Thyroid gland (tissue), 4 donors: ENCODE measurements around the gene FAM181B.

Source experiments
- CTCF ChIP-seq, 6 experiments: fragments of 200-600 bp in 3 of 6; fragments of 450-650 bp in 3 of 6; sonication (generic) in 3 of 6; IDR thresholded peaks; one replicate each; pipeline ENCODE4 v1.5.1; 2016 to 2019; ENCODE audit warnings: antibody characterized with exemption in 6 of 6, mild to moderate bottlenecking in 2 of 6, inconsistent platforms in 1 of 6, moderate library complexity in 1 of 6
- POLR2A ChIP-seq, 2 donors: fragments of 450-650 bp; IDR thresholded peaks; one replicate each; pipeline ENCODE4 v1.6.1; 2017; ENCODE audit warnings: antibody characterized with exemption in 2 of 2, mild to moderate bottlenecking in 2 of 2, moderate library complexity in 1 of 2

DNA sequence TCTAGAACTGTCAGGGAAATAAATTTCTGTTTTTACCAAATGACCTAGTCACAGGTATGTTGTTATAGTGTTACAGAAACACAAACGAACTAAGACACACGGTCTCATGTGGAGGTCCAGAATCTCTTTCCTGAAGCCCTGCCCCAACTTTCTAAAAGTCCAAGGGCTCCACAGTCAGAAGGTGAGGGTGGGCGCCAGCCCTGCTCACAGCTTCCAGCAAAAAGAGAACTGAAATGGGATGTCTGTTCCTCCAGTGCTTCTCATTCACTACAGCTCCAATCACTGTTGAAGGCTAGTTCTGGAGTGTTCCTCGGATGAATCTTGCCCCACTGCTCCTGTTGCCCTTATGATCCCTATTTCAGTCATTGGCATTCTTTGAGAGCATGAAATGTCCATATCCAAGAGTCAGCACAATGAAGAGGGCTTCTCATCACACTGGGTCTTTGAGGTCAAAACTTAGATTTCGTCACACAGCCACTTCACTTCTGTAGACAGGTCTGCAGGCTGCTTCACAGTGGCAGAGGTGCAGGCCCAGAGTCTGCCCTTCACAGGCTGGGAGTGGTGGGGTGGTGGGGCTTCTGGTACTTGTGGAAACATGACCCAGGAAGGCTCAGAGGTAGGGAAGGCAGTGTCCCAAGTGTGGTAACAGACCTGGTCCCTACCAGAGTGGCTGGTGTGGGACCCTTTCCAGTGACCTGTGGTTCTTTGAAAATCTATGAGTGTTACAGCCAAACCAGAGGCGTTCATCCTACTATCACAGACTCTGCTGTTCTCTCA, 34.9 kb downstream of the FAM181B start:
- no peak for TF ChIP-seq CTCF (IDR thresholded peaks at IDR 0.05)
- no peak for TF ChIP-seq POLR2A (IDR thresholded peaks at IDR 0.05)
